ES-I3 (cell line): ENCODE measurements around the gene CREB1.
"Not testable (repeated sequence)": the region's sequence is repeated elsewhere in the genome, so short reads cannot be mapped to it uniquely, and the experiment has no call there.

Experiments used
- H3K36me3 ChIP-seq: 2 replicates; pipeline ENCODE4 v1.6.1; 2013; ENCODE audit warnings: mild to moderate bottlenecking, low read length, control low read depth, moderate library complexity; ENCODE audit not compliant: insufficient read depth
- H3K4me1 ChIP-seq: 2 replicates; pipeline ENCODE4 v1.6.1; 2013; ENCODE audit warnings: mild to moderate bottlenecking, control low read depth, low read length; ENCODE audit not compliant: insufficient read depth
- H3K9ac ChIP-seq: 2 replicates; pipeline ENCODE4 v1.6.1; 2013; ENCODE audit warnings: low read depth, mild to moderate bottlenecking, low read length, moderate library complexity
- H3K9me3 ChIP-seq: 2 replicates; pipeline ENCODE4 v1.6.1; 2013; ENCODE audit warnings: mild to moderate bottlenecking, low read length, moderate library complexity; ENCODE audit not compliant: control insufficient read depth, insufficient read depth

Gene CREB1

DNA sequence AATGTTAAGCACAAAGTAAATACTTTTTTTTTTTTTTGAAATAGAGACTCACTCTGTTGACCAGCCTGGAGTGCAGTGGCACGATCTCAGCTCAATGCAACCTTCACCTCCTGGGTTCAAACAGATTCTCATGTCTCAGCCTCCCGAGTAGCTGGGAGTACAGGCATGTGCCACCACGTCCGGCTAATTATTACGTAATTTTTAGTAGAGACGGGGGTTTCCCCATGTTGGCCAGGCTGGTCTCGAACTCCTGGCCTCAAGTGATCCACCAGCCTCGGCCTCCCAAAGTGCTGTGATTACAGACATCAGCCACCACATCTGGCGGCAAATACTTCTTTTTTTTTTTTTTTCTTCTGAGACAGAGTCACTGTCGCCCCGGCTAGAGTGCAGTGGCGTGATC lies 32.8 kb upstream of the CREB1 start:
- H3K9ac ChIP-seq, H3K9me3 ChIP-seq, H3K36me3 ChIP-seq: not testable (repeated sequence)
- H3K4me1 ChIP-seq: peaks cover 21% of the 10 kb centered on the region

DNA sequence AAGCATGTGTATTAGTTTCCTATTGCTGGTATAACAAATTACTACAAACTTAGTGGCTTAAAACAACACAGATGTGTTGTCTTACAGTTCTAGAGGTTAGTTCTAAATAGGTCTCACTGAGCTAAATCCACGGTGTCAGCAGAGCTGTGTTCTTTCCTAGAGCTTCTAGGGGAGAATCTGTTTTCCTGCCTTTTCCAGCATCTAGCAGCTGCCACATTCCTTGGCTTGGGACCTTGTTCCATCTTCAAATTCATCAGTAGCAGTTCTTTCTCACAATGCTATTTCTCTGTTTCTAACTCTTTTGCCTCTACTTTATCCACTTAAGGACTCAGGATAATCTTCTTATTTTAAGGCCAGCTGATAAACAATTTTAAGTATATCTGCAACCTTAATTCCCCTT lies 32.2 kb upstream of the CREB1 start:
- Histone ChIP-seq H3K4me1 (peaks cover 17% of the 10 kb centered on the region), H3K36me3 (no peaks in the 10 kb centered on the region), H3K9me3 (no peaks in the 10 kb centered on the region), H3K9ac (no peak overlapping the region)

GRCh38 chr2:207498427-207498826 lies 31.3 kb upstream of the CREB1 start:
- no peaks in the 10 kb centered on the region for H3K36me3 ChIP-seq
- H3K9ac ChIP-seq: no peak overlapping the region
- no peaks in the 10 kb centered on the region for H3K9me3 ChIP-seq

GRCh38 chr2:207499114-207499513 lies 30.6 kb upstream of the CREB1 start:
- Histone ChIP-seq H3K9me3 (no peaks in the 10 kb centered on the region), H3K4me1 (peaks cover 25% of the 10 kb centered on the region), H3K36me3 (no peaks in the 10 kb centered on the region), H3K9ac (no peak overlapping the region)

More at GRCh38 chr2:207498427-207498826, 31.3 kb upstream of the CREB1 start:
- peaks cover 21% of the 10 kb centered on the region for H3K4me1 ChIP-seq

DNA sequence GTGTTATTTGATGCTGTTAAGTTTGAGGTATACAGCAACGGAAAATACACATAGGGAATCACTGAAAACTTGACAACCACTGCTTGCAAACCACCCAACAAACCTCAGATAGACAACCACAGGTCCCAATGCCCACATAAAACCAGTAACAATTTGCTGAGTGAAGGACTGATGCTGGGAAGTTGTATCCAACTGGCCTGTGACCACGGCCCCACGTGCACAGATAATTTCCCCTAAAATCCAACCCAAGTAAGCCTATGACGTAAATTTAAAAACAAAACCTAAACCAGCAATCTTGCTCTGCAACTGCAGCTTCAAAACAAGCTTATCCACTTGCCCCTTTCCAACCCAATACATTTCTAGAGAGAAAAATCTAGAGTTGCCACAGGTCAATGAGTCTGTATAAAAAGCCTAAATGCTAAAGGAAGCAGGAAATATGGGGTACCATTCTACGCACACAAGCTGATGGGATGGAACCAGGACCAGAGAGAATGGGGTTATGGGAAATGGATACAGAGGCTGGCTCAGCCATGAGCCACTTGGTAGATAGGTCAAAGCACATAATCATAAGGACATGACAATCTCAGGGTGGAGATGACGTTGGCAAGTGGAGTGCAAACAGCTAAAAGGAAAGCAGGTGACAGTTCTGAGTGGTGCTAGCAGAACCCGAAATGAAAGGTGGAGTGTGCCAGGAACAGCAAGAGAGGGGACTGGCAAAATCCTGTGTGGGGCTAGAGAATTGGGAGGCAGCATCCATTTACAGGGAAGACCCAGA lies 27.8 kb upstream of the CREB1 start:
- Histone ChIP-seq H3K9me3 (no peaks in the 10 kb centered on the region), H3K4me1 (peaks cover 37% of the 10 kb centered on the region), H3K9ac (no peak overlapping the region), H3K36me3 (no peaks in the 10 kb centered on the region)

GRCh38 chr2:207502577-207503198 lies 27.1 kb upstream of the CREB1 start:
- peaks cover 37% of the 10 kb centered on the region for H3K4me1 ChIP-seq
- H3K36me3 ChIP-seq: no peaks in the 10 kb centered on the region
- no peak overlapping the region for H3K9ac ChIP-seq
- no peaks in the 10 kb centered on the region for H3K9me3 ChIP-seq

DNA sequence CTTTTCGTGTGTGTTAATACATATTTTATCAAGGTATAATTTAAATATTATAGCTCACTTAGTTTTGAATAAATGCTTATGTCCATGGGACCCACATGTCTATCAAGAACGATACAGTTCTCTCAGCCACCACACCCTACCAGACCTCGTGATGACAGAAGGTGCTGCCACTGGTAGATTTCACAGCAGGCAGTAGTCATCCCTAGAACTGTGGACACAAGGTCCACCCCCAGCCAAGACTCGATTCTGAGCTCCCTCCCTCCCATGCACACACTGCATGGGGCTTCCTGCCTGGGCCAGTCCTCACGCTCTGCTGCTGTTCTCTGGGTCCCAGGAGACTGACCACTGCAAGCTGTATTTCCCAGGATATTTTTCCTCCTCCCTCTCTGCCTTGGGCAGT lies 26.5 kb upstream of the CREB1 start:
- Histone ChIP-seq H3K36me3 (no peaks in the 10 kb centered on the region), H3K9ac (no peak overlapping the region), H3K4me1 (peaks cover 37% of the 10 kb centered on the region), H3K9me3 (no peaks in the 10 kb centered on the region)

DNA sequence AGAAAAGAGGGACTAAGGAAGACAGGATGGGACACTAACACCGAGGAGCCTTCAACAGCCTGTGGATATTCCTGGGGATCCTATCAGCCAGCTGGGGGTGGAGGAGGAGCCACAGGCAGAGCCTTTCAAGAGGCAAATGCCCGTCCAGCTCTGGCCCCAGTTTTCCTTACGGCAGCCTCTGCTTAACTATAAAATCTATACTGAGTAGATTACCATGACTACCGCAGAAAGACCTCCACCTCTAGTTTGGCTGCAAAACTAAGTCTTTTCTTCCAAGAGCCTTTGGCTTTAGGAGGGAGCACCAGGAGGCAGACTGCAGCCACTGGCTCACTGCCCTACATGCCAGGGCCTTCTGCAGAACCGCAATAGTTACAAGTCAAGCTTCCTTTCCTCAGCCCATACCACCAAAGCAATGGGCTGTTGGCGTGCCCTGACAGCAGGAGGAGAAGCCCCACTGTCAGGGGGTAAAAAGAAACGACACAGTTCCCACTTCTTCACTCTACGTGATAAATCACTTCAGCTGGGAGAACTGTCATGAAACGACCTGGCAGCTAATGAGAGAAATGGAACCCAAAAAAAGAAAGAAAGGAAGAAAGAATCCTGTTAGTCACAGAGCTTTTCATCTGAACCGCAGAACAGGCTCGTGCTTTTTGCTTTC lies 25.1 kb upstream of the CREB1 start:
- H3K9me3 ChIP-seq: no peaks in the 10 kb centered on the region
- peaks cover 31% of the 10 kb centered on the region for H3K4me1 ChIP-seq
- no peaks in the 10 kb centered on the region for H3K36me3 ChIP-seq
- H3K9ac ChIP-seq: no peak overlapping the region

DNA sequence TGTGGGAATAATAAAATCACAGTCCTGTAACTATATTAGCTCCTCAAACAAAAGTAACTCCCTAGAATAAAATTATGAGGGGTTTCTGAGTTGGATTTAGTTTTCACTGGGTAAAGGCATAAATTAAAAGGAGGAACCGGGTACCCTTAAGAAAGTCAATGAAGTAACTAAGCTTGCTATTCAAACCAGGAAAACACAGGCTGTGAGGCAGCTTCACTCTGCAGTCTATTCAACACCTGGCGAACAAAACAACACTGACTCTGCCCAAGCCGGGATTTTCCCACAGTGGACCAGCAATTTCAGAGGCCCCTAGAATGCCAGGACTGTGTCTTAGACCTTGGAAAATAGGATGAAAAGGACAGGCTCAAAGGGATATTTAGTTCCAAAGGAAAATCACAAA lies 24.6 kb upstream of the CREB1 start:
- no peaks in the 10 kb centered on the region for H3K36me3 ChIP-seq
- no peak overlapping the region for H3K9ac ChIP-seq
- no peaks in the 10 kb centered on the region for H3K9me3 ChIP-seq
- H3K4me1 ChIP-seq: peaks cover 27% of the 10 kb centered on the region

DNA sequence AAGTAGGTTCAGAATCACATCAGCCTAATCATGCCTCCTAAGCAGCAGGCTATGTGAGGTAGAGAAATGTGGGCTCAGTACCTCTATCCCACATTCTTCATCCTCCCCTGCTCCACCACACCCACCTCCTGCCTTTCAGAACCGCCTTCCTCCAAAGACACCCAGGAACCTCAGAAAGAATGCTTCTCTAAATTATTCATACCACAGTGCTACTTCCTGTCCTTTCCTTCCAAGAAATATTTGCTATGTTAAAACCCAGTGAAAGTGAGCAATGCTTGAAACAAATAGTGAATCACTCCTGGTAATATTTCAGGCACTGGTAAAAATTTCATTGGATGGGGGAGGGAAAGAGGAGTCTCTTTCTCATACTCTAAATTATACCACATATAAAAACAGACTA lies 24.0 kb upstream of the CREB1 start:
- Histone ChIP-seq H3K4me1 (peaks cover 27% of the 10 kb centered on the region), H3K9ac (no peak overlapping the region), H3K9me3 (no peaks in the 10 kb centered on the region), H3K36me3 (no peaks in the 10 kb centered on the region)

DNA sequence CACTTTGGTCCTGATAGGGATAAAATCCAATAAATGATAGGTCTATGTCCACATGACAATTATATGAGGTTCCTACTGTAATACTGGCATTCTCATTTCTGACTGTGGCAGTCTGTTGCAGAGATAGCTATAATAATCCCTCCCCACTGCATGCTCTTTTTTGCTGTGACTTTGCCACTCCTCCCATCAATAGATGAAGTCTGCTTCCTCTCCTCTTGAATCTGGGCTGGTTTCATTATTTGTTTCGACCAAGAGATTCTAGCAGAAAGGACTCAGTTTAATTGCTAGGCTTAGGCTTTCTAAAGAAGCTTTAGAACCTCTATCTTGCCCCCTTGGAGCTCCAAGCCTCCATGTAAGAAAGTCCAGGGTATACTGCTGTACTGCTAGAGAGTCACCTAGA lies 23.3 kb upstream of the CREB1 start:
- Histone ChIP-seq H3K9ac (no peak overlapping the region), H3K4me1 (peaks cover 27% of the 10 kb centered on the region), H3K9me3 (no peaks in the 10 kb centered on the region), H3K36me3 (no peaks in the 10 kb centered on the region)

DNA sequence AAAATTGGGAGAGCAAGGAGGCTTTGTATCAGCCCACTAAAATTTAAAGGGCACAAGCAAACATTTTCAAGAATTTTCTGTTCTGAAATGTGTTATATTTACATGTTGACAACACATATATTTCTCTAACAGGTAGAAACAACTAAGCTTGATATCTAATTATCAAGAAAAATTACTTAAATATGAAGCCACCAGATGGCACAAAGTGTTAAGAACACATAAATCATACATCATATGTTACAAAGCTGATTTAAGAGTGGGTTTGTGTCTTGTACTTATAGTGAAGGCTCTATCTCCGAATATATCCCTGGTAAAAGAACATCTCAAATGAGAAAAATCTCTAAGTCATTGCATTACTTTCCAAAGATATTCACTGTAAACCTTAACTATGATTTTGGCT lies 19.6 kb upstream of the CREB1 start:
- Histone ChIP-seq H3K36me3 (no peaks in the 10 kb centered on the region), H3K9me3 (no peaks in the 10 kb centered on the region), H3K9ac (no peak overlapping the region), H3K4me1 (peaks cover 6% of the 10 kb centered on the region; the same call in 1 of the 2 replicates)

GRCh38 chr2:207511851-207512250 lies 17.9 kb upstream of the CREB1 start:
- Histone ChIP-seq H3K4me1 (no peaks in the 10 kb centered on the region), H3K9ac (no peak overlapping the region), H3K36me3 (no peaks in the 10 kb centered on the region), H3K9me3 (no peaks in the 10 kb centered on the region)

GRCh38 chr2:207512356-207512755 lies 17.4 kb upstream of the CREB1 start:
- H3K9ac ChIP-seq: no peak overlapping the region
- no peaks in the 10 kb centered on the region for H3K9me3 ChIP-seq
- no peaks in the 10 kb centered on the region for H3K36me3 ChIP-seq
- H3K4me1 ChIP-seq: no peaks in the 10 kb centered on the region
